ENCODE results near the gene CNTROB. TPM values are rescaled to one million over a fixed set of nuclear protein-coding genes. Genes with fewer than 3 reads are reported as not detected.

CNTROB gene
- total and polyA plus RNA-seq, 9 donors = 15.0 to 27.3 (median 25.3) TPM

GRCh38 chr17:7943291-7943690 lies 11.3 kb downstream of the CNTROB start:
- Histone ChIP-seq H3K4me1 (ENCODE audit: insufficient read depth) (no peaks in the 10 kb centered on the region), H3K9me3 (no peaks in the 10 kb centered on the region), H3K27me3 (no peaks in the 10 kb centered on the region), H3K4me3 (no peak overlapping the region), H3K36me3 (no peaks in the 10 kb centered on the region), H3K27ac (no peak overlapping the region)
- DNase-seq = no peak
- WGBS, 3 donors = 85 to 92% (median 90%) methylated on average over 13 of the region's 13 CpGs
- intact Hi-C loops (cut with DNase I) = no loop called here
- TF ChIP-seq POLR2A (IDR thresholded peaks at IDR 0.05) (no peak), EP300 (IDR thresholded peaks at IDR 0.05) (no peak), CTCF (IDR thresholded peaks at IDR 0.05) (no peak)

DNA sequence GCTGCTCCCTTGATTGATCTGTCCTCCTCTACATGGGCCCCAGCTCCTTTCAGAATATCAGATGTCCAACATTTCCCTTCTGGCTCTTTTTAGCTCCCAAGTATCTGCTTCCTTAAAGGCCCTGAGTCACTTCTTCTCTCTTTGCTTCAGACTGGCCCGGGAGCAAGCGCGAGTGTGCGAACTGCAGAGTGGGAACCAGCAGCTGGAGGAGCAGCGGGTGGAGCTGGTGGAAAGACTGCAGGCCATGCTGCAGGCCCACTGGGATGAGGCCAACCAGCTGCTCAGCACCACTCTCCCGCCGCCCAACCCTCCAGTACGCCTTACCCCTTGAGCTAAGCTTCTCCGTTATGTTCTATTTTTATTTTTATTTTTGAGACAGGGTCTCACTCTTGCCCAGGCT lies 12.3 kb downstream of the CNTROB start:
- H3K27ac ChIP-seq = no peak overlapping the region
- H3K27me3 ChIP-seq = no peaks in the 10 kb centered on the region
- DNase-seq = no peak
- H3K36me3 ChIP-seq = no peaks in the 10 kb centered on the region
- H3K9me3 ChIP-seq = no peaks in the 10 kb centered on the region
- WGBS, 3 donors = 89 to 96% (median 93%) methylated on average over 9 of the region's 9 CpGs
- H3K4me1 ChIP-seq (ENCODE audit: insufficient read depth) = no peaks in the 10 kb centered on the region
- H3K4me3 ChIP-seq = no peak overlapping the region
- intact Hi-C loops (cut with DNase I) = no loop called here
- no peak for TF ChIP-seq POLR2A (IDR thresholded peaks at IDR 0.05)
- TF ChIP-seq CTCF (IDR thresholded peaks at IDR 0.05) = no peak
- no peak for TF ChIP-seq EP300 (IDR thresholded peaks at IDR 0.05)

DNA sequence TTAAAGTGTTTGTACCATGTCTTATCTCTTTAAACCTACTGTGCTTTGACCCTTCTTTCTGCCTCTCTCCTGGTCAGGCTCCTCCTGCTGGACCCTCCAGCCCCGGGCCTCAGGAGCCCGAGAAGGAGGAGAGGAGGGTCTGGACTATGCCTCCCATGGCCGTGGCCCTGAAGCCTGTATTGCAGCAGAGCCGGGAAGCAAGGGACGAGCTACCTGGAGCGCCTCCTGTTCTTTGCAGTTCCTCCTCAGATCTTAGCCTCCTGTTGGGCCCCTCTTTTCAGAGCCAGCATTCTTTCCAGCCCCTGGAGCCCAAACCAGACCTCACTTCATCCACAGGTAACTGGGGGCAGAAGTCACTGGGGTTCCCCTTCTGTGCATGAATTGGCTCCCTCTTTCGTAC lies 13.6 kb downstream of the CNTROB start:
- no peaks in the 10 kb centered on the region for H3K36me3 ChIP-seq
- 75 to 87% (median 85%) methylated on average over 7 of the region's 7 CpGs for WGBS, 3 donors
- intact Hi-C loops (cut with DNase I) = no loop called here

DNA sequence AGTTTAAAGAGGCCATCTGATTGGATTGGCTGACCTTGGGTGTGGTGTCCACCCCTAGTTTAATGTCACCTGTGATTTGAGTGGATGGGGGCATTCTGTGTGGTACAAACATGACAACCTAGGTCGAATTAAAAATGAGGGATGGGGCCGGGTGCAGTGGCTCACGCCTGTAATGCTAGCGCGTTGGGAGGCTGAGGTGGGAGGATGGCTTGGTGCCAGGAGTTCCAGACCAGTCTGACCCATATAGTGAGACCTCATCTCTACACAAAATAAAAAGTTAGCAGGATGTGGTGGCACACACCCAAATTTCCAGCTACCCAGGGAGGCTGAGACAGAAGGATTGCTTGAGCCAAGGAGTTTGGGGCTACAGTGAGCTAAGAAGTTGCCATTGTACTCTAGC lies 14.4 kb downstream of the CNTROB start:
- H3K27me3 ChIP-seq = no peaks in the 10 kb centered on the region
- no peak for TF ChIP-seq EP300 (IDR thresholded peaks at IDR 0.05)
- no peak for TF ChIP-seq POLR2A (IDR thresholded peaks at IDR 0.05)
- TF ChIP-seq CTCF (IDR thresholded peaks at IDR 0.05) = no peak
- no peaks in the 10 kb centered on the region for H3K9me3 ChIP-seq
- 53 to 82% (median 70%) methylated on average over 5 of the region's 5 CpGs for WGBS, 3 donors
- H3K4me3 ChIP-seq = no peak overlapping the region
- intact Hi-C loops (cut with DNase I) = no loop called here
- no peaks in the 10 kb centered on the region for H3K4me1 ChIP-seq (ENCODE audit: insufficient read depth)
- no peaks in the 10 kb centered on the region for H3K36me3 ChIP-seq
- no peak overlapping the region for H3K27ac ChIP-seq
- no peak for DNase-seq

More for the DNA sequence above, 13.6 kb downstream of the CNTROB start:
- Histone ChIP-seq H3K4me1 (ENCODE audit: insufficient read depth) (no peaks in the 10 kb centered on the region), H3K9me3 (no peaks in the 10 kb centered on the region), H3K27me3 (no peaks in the 10 kb centered on the region), H3K4me3 (no peak overlapping the region), H3K27ac (no peak overlapping the region)
- no peak for TF ChIP-seq CTCF (IDR thresholded peaks at IDR 0.05)
- no peak for TF ChIP-seq POLR2A (IDR thresholded peaks at IDR 0.05)
- no peak for TF ChIP-seq EP300 (IDR thresholded peaks at IDR 0.05)
- DNase-seq = no peak

DNA sequence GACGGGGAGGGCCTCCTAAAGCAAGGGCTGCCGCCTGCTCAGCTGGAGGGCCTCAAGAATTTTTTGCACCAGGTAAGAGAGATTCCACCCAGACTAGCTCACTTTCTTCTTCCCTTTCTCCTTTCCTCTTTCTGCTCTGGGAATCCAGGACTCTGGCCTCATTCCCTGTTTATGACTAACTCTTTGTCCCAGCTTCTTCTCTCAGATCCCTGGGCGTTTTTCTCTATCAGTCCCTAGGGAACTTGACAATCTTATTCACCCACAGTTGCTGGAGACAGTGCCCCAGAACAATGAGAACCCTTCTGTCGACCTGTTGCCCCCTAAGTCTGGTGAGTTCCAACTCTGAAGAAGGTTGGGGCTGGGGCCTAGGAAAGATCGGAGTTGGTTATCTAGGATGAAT lies 15.6 kb downstream of the CNTROB start:
- Histone ChIP-seq H3K4me1 (ENCODE audit: insufficient read depth) (no peaks in the 10 kb centered on the region), H3K4me3 (no peak overlapping the region), H3K27me3 (no peaks in the 10 kb centered on the region), H3K9me3 (no peaks in the 10 kb centered on the region), H3K27ac (no peak overlapping the region), H3K36me3 (no peaks in the 10 kb centered on the region)
- intact Hi-C loops (cut with DNase I) = no loop called here
- 81 to 85% (median 81%) methylated on average over 5 of the region's 5 CpGs for WGBS, 3 donors
- no peak for TF ChIP-seq POLR2A (IDR thresholded peaks at IDR 0.05)
- TF ChIP-seq CTCF (IDR thresholded peaks at IDR 0.05) = no peak
- no peak for TF ChIP-seq EP300 (IDR thresholded peaks at IDR 0.05)
- DNase-seq = no peak
